ENCODE results near the gene TSPAN31. TPM values are rescaled to one million over a fixed set of nuclear protein-coding genes. Genes with fewer than 3 reads are reported as not detected.

TSPAN31 gene
- total RNA-seq, 2 experiments from 2014 or later: 11.7 to 15.0 TPM

DNA sequence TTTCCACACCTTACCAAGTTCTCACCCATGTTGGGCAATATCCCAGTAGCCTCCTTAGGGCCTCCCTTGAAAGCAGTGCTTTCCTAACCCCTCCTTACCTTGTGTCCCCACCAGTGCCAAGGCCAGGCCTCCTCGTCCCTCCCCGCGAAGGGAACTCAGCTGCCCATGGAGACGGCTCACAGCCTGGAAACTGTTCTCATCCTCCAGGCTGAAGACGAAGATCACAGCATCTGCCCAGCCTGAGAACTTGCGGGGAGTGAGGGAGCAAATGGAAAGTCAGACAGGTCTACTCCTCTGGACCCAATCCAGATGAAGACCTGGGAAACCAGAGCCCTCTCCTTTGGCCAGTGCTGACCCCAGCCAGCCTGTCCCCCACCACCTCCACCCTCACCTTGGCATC lies 10.9 kb upstream of the TSPAN31 start:
- Mint-ChIP-seq H3K9me3 (no peaks in the 10 kb centered on the region), H3K27ac (no peak overlapping the region), H3K36me3 (peaks cover 47% of the 10 kb centered on the region), H3K4me1 (ENCODE audit: low read depth) (peaks cover 12% of the 10 kb centered on the region), H3K27me3 (no peaks in the 10 kb centered on the region), H3K4me3 (no peak overlapping the region)
- POLR2A ChIA-PET: no interaction called here
- CTCF ChIA-PET: interaction anchor here (1.3 kb wide), 1 partner anchor 8 kb away, joined by 5 read pairs; no protein-coding TSS in a partner anchor
- DNase-seq: no peak
- intact Hi-C loops (cut with micrococcal nuclease): no loop called here

DNA sequence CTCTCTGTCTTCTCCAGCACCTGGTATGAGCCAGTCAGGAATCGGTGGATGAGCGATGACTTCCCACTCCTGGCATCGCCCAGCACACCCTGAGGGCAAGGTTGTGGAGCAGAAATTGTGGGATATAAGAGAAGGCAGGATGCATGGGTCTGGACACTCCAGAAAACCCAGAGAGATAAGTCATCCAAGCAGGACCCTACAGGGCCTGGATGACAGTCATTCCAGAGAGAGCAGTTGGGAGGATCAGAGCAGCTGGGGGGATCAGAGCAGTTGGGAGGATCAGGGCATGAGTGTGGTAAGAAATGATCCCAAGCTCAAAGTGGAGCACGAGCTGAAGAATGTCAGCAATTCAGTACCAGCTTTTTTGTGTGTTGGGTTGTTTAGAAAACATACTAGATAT lies 10.2 kb upstream of the TSPAN31 start:
- ChIA-PET POLR2A (no interaction called here), CTCF (interaction anchor here (1.3 to 1.4 kb wide), 2 partner anchors 9 to 151 kb away, joined by 5 to 6 read pairs; no protein-coding TSS in a partner anchor)
- H3K9me3 Mint-ChIP-seq: no peaks in the 10 kb centered on the region
- H3K36me3 Mint-ChIP-seq: peaks cover 49% of the 10 kb centered on the region
- H3K4me3 Mint-ChIP-seq: no peak overlapping the region
- H3K4me1 Mint-ChIP-seq (ENCODE audit: low read depth): peaks cover 18% of the 10 kb centered on the region
- intact Hi-C loops (cut with micrococcal nuclease): no loop called here
- DNase-seq: no peak
- no peaks in the 10 kb centered on the region for H3K27me3 Mint-ChIP-seq
- peak overlapping the region; percentile 6 for H3K27ac Mint-ChIP-seq

DNA sequence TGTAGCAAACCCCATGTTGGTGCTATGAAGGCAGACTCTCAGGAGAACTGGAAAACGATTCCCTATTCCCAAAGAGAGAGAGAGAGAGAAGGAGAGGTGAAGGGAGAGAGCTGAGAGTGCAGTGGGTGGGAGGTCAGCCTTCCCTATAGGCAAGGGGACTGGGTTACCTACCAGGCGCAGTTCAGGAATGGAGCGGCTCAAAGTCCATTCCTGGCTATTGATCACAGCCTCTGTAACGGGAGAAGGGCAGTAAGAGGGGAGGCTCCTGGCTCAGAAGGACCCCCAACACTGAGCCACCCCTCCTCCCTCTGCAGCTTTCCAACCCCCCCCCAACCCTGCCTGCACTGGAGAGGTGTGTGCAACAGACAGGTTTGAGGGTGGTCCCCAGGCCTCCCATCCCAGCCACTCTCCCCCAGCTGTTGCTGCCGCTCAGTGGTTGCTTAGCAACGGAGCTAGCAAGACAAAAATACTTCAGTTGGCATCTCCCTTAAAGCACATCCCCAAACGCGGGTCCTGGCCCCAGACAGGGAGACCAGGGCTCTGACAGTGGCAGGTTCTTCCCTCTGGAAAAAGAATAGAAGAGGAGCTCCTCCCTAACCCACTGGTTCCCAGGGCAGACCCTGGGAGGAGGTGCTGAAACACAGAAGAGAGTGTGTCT lies 9.5 kb upstream of the TSPAN31 start:
- Mint-ChIP-seq H3K4me1 (ENCODE audit: low read depth) (peaks cover 23% of the 10 kb centered on the region), H3K4me3 (no peak overlapping the region), H3K9me3 (no peaks in the 10 kb centered on the region), H3K27ac (no peak overlapping the region), H3K27me3 (no peaks in the 10 kb centered on the region), H3K36me3 (peaks cover 46% of the 10 kb centered on the region)
- ChIA-PET CTCF (interaction anchor here (1.3 to 1.4 kb wide), 2 partner anchors 9 to 152 kb away, joined by 5 to 6 read pairs; no protein-coding TSS in a partner anchor), POLR2A (no interaction called here)
- no peak for DNase-seq
- intact Hi-C loops (cut with micrococcal nuclease): no loop called here

DNA sequence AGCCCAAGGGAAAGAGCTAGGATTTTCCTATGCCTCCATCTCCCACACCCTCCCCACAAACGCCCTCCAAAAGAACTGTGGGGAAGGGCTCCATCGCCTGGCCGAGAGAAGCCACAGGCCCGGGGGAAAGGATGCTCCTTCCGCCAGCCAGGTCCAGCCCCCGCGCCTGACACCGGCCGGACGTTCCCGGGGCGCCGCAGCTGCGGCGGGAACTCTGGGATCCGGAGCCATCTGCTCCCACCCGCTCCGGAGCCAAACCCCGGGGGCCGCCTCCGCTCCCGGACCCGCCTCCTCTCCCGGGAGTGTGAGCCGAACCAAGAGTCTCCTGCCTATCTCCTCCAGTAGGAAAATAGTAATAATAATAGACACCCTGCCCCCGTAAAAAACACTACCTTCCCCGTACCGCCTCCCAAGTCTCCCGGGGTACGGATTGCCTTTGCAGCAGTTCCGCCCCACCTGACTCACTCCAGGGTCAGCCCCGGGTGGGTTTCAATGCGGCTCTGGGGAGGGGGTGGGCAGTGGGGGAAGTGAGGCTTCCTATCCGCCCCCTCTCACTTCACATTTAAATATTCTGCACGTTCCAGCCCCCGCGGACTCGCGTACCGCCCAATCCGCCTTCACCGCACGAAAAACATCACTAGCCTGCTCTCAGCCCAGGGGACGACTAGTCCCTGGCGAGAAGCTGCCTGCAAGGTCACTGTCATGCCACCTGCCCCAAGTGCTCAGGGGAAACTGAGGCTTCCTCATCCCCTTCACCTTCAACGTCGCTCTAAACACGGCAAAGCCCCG lies 8.7 kb upstream of the TSPAN31 start:
- POLR2A ChIA-PET: interaction anchor here (0.5 to 1.2 kb wide), 2 partner anchors 12 to 66 kb away, joined by 3 to 6 read pairs; no protein-coding TSS in a partner anchor
- Mint-ChIP-seq H3K36me3 (peaks cover 38% of the 10 kb centered on the region), H3K4me1 (ENCODE audit: low read depth) (peaks cover 30% of the 10 kb centered on the region), H3K27ac (no peak overlapping the region), H3K4me3 (no peak overlapping the region), H3K27me3 (no peaks in the 10 kb centered on the region), H3K9me3 (no peaks in the 10 kb centered on the region)
- DNase-seq: no peak
- CTCF ChIA-PET: no interaction called here
- intact Hi-C loops (cut with micrococcal nuclease): no loop called here

DNA sequence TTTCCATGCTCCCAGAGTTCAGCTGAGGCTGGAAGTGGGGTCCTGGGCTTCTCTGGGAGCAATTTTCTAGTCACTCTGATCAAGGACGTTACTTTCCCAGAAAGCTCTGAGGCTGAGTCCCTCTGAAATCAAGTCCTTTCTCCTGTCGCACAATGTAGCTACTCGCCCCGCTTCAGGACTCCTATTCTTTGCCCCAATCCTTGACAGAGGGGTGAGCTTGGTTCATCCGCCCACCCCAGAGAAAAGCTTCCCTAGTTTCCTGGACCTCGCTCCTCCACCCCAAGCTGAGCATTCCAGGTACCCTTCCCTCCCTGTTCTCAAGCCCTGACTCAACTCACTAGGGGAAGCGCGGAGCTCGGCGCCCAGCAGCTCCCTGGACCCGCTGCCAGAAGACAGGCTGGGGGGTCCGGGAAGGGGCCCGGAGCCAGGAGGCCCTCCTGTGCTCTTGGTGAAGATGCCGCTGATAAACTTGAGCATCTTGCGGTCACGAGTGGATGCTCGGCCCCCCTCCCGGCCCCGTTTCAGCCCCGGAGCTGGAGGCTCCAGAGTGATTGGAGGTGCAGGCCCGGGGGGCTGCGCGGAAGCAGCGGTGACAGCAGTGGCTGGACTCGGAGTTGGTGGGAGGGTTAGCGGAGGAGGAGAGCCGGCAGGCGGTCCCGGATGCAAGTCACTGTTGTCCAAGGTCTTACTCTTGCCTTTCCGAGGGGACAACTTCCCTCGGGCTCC lies 7.9 kb upstream of the TSPAN31 start:
- Mint-ChIP-seq H3K27ac (no peak overlapping the region), H3K4me3 (no peak overlapping the region), H3K36me3 (peaks cover 32% of the 10 kb centered on the region), H3K9me3 (no peaks in the 10 kb centered on the region), H3K4me1 (ENCODE audit: low read depth) (peaks cover 33% of the 10 kb centered on the region), H3K27me3 (no peaks in the 10 kb centered on the region)
- CTCF ChIA-PET: no interaction called here
- POLR2A ChIA-PET: interaction anchor here (0.5 to 1.2 kb wide), 2 partner anchors 12 to 67 kb away, joined by 3 to 6 read pairs; no protein-coding TSS in a partner anchor
- intact Hi-C loops (cut with micrococcal nuclease): no loop called here
- DNase-seq: no peak

DNA sequence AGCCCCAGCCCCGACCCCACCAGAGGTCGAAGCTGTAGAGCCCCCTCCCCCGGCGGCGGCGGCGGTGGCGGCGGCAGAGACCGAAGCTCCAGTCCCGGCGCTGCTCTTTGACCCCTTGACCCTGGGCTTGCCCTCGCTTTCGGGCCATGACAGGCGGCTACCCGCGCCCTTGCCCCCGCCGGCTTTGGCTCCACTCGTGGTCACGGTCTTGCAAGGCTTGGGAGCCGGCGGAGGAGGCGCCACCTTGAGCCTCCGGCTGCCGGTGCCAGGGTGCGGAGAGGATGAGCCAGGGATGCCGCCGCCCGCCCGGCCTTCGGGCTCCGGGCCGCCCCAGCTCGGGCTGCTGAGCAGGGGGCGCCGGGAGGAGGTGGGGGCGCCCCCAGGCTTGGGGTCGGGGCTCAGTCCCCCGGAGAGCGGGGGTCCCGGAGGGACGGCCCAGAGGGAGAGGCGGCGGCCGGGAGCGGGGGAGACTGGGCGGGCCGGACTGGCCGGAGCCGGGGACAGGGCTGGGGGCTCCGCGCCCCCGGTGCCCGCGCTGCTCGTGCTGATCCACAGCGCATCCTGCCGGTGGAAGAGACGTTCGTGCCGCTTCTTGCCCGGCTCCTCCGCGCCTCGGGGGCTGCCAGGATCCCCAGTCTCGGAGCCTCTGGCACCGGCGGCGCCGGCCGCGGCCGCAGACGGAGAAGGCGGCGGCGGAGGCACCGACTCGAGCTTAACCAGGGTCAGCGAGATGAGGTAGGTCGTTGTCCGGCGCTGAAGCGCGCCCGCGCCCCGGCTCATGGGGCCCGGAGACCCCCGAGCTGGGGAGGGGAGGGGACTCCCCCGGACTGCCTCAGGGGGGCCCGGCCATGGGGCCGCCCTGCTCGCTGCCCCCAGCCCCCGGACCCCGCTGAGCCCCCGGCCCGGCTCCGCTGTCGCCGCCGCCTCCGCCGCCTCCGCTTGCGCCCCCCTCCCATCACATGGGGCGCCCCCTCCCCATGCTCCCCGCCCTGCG lies 7.1 kb upstream of the TSPAN31 start:
- peaks cover 24% of the 10 kb centered on the region for H3K36me3 Mint-ChIP-seq
- no peak for DNase-seq
- H3K4me3 Mint-ChIP-seq: no peak overlapping the region
- H3K9me3 Mint-ChIP-seq: no peaks in the 10 kb centered on the region
- CTCF ChIA-PET: no interaction called here
- H3K4me1 Mint-ChIP-seq (ENCODE audit: low read depth): peaks cover 40% of the 10 kb centered on the region
- H3K27ac Mint-ChIP-seq: no peak overlapping the region
- POLR2A ChIA-PET: interaction anchor here (1.2 kb wide), 1 partner anchor 13 kb away, joined by 6 read pairs; no protein-coding TSS in a partner anchor
- intact Hi-C loops (cut with micrococcal nuclease): no loop called here
- H3K27me3 Mint-ChIP-seq: no peaks in the 10 kb centered on the region

DNA sequence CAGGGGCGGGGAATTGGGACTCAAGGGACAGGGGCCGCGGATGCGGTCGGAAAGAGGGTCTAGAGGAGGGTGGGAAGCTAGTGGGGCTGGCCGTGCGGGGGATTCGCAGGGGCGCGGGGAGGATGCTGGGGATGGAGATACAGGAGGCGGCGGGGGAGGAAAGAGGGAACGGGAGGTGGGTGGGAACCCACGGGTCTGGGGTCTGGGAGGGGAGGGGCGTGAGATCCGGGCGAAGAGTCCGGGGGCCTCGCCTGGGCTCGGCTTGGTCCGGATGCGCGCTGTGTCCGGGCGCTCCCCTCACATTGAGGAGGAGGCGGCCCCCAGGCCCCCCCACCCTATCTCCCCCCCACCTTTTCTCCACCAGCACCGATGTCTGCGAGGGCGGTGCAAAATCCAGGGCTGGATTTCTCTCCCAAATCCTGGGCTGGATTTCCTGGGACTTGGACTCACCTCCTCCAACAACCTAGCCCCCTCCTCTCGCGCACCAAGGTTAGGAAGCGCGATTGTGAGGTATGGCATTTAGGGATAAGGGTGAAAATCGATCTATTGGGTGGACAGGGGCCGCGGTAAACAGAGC lies 6.1 kb upstream of the TSPAN31 start, which contains the start of gene AGAP2:
AGAP2 (minus strand) TSS at position 82 of the 577 bp plus-strand sequence. CDS start 496 bp downstream, outside the sequence.
- Mint-ChIP-seq H3K4me3 (peak within 1 kb of the TSS; percentile 1), H3K4me1 (ENCODE audit: low read depth) (peaks cover 42% of the 10 kb centered on the region), H3K9me3 (no peaks in the 10 kb centered on the region), H3K27me3 (no peaks in the 10 kb centered on the region), H3K27ac (peak within 1 kb of the TSS; percentile 7), H3K36me3 (peaks cover 19% of the 10 kb centered on the region)
- DNase-seq: no peak
- CTCF ChIA-PET: no interaction called here
- POLR2A ChIA-PET: no interaction called here
- intact Hi-C loops (cut with micrococcal nuclease): no loop called here

DNA sequence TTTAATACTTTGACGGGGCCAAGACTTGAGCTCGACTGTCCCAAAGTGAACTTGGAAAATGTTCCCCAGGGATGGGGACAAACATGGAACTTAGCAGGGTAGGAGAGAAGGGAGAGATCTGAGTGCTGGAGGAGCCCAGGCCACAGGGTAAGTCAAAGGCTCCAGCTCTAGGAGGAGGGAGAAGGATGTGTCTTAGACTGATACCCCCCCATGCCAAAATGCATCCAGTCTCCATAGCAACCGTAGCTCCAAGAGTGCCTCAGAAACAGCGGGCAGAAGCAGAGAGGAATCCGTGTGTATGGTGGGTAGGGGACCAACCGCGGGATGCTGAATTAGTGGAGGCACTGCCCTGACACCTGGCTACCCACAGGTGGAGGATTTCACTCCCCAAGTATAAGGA lies 5.5 kb upstream of the TSPAN31 start:
- H3K27ac Mint-ChIP-seq: peak overlapping the region; percentile 7
- peaks cover 17% of the 10 kb centered on the region for H3K36me3 Mint-ChIP-seq
- H3K4me3 Mint-ChIP-seq: peak overlapping the region; percentile 1
- CTCF ChIA-PET: no interaction called here
- H3K9me3 Mint-ChIP-seq: no peaks in the 10 kb centered on the region
- POLR2A ChIA-PET: interaction anchor here (0.6 kb wide), 1 partner anchor 26 kb away, joined by 3 read pairs; no protein-coding TSS in a partner anchor
- DNase-seq: no peak
- intact Hi-C loops (cut with micrococcal nuclease): no loop called here
- H3K27me3 Mint-ChIP-seq: no peaks in the 10 kb centered on the region
- peaks cover 48% of the 10 kb centered on the region for H3K4me1 Mint-ChIP-seq (ENCODE audit: low read depth)

DNA sequence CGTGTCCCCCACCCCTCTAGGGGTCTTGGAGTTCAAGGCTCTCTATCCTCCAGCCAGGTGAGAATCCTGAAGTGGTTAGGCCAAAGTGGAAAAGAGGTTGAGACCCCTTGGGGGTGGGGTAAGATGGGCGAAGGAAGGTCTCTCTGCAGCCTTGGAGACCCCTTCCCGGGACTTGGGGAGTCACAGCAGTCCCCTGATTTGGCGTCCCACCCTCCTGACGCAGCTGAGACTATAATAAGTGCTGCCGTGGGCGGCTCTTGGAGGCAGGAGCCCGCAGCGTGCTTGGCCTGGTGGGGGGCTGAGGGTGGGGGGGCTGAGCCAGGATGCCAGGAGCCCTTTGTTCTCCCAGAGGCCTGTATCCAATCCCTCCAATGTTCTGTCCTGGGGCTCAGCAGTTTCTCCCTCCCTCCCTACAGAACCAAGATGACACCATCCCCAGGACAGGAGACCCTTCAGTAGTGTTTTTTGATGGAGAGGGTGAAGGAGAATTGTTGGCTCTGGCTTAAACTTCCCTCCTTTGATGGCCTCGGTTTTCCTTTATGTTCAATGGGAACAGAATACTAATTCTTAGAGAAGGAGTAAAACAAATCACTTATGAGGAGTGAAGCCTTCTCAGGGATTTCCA lies 4.8 kb upstream of the TSPAN31 start:
- Mint-ChIP-seq H3K4me1 (ENCODE audit: low read depth) (peaks cover 52% of the 10 kb centered on the region), H3K27ac (peak overlapping the region; percentile 38), H3K36me3 (peaks cover 12% of the 10 kb centered on the region), H3K4me3 (peak overlapping the region; percentile 32), H3K27me3 (no peaks in the 10 kb centered on the region), H3K9me3 (no peaks in the 10 kb centered on the region)
- ChIA-PET CTCF (interaction anchor here (2.3 kb wide), 1 partner anchor 47 kb away, joined by 13 read pairs; the partner anchor contains the start of gene OS9), POLR2A (interaction anchor here (0.6 kb wide), 1 partner anchor 26 kb away, joined by 3 read pairs; no protein-coding TSS in a partner anchor)
- no peak for DNase-seq
- intact Hi-C loops (cut with micrococcal nuclease): loop anchor here (5.0 kb wide), 2 partner anchors 108 to 193 kb away; partner anchors contain the start of genes B4GALNT1 and DCTN2

DNA sequence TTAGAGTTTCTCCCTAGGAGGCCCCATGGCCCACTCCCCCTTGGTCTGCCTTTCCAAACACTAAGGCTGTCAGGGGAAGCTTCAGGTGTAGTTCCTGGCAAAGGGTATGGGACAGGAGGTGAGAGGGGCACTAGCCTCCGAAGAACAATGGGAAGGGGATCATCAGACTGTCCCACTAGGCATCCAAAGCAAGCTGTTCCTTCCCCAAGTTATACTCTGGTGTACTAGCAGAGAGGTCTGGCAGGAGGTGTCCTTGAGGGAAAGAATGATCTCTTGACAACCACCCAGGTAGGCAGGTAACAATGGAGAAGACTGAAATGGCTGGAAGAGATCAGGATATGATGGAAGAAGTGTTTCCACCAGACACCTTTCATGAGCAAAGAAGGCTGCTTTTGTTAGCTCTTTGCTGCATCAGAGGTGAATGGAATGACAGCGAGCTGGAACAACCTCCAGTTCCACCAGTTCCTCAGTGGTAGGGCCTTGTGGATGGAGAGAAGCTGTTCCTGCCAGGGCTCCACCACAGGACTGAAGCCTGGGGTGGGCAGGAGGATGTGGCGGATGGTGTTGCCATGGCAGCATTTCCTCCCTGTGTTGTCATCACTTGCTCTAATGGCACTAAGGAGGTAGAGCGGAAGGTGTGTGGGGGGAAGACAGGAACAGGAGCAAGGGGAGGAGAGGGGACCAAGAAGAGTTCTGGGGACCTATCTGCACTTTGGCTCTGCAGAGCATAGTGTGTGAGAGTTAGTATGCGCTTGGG lies 4.0 kb upstream of the TSPAN31 start:
- ChIA-PET POLR2A (interaction anchor here (0.8 to 3.0 kb wide), 4 partner anchors 11 to 106 kb away, joined by 3 to 11 read pairs (median 6); partner anchors contain the start of genes CDK4 and OS9), CTCF (interaction anchor here (0.7 to 2.4 kb wide), 10 partner anchors 11 to 285 kb away, joined by 3 to 16 read pairs (median 6); partner anchors contain the start of genes B4GALNT1, CDK4 and OS9)
- Mint-ChIP-seq H3K27me3 (no peaks in the 10 kb centered on the region), H3K4me3 (peak overlapping the region; percentile 98), H3K9me3 (no peaks in the 10 kb centered on the region), H3K27ac (peak overlapping the region; percentile 94), H3K36me3 (peaks cover 15% of the 10 kb centered on the region), H3K4me1 (ENCODE audit: low read depth) (peaks cover 59% of the 10 kb centered on the region)
- intact Hi-C loops (cut with micrococcal nuclease): loop anchor here (1.0 to 5.0 kb wide), 3 partner anchors 109 to 194 kb away; partner anchors contain the start of genes B4GALNT1 and DCTN2
- DNase-seq: peak; percentile 91
